IMR-90 (cell line): ENCODE measurements around the gene CALML3. TPM values are rescaled to one million over a fixed set of nuclear protein-coding genes. Genes with fewer than 3 reads are reported as not detected.

Source experiments
- ATAC-seq: fragments of 200-7000 bp; cut with Tn5 transposase; 2 replicates; pipeline ENCODE4 v1.9.1; 2020; ENCODE audit warnings: low read depth, mild to moderate bottlenecking, moderate library complexity
- BruUV-seq: library from RNA; stranded (reverse); fragments of 400-500 nt; replicated peaks from 2 replicates; lab custom pipeline; 2021; lab: Mats Ljungman, UMichigan
- CTCF ChIA-PET: fragments of 300-600 bp; formaldehyde crosslinking; extraction: SDS; loops from one replicate; lab custom pipeline; 2021; ENCODE audit warnings: antibody characterized with exemption; lab: Yijun Ruan, JAX
- POLR2A ChIA-PET: fragments of 300-600 bp; sonication (Branson Sonifier 250); formaldehyde crosslinking; loops from one replicate; lab custom pipeline; 2022; ENCODE audit warnings: antibody characterized with exemption; ENCODE audit not compliant: unreplicated experiment; lab: Charles Lee
- DNase-seq: peaks from one replicate; pipeline ENCODE4 v3.0.0; 2013
- H2AFZ ChIP-seq: replicated peaks from 2 replicates; pipeline ENCODE3; 2013; ENCODE audit warnings: low read length, mild to moderate bottlenecking; ENCODE audit not compliant: poor library complexity
- H2AK5ac ChIP-seq: 2 replicates; pipeline ENCODE4 v1.6.1; 2013; ENCODE audit warnings: low read depth, low read length, inconsistent platforms
- H2AK9ac ChIP-seq: replicated peaks from 2 replicates; pipeline ENCODE3; 2013; ENCODE audit warnings: mild to moderate bottlenecking, low read depth, low read length, moderate library complexity; ENCODE audit not compliant: poor library complexity
- H2BK120ac ChIP-seq: 2 replicates; pipeline ENCODE4 v1.6.1; 2013; ENCODE audit warnings: low read depth, low read length, inconsistent platforms
- H2BK15ac ChIP-seq: 3 replicates; pipeline ENCODE4 v1.6.1; 2013; ENCODE audit warnings: low read depth, low read length, inconsistent platforms
- H2BK20ac ChIP-seq: 2 replicates; pipeline ENCODE4 v1.6.1; 2013; ENCODE audit warnings: low read depth, mild to moderate bottlenecking, inconsistent platforms, low read length, moderate library complexity
- H2BK5ac ChIP-seq: 2 replicates; pipeline ENCODE4 v1.6.1; 2013; ENCODE audit warnings: mild to moderate bottlenecking, low read depth, low read length, inconsistent platforms; ENCODE audit not compliant: poor library complexity, severe bottlenecking
- H3K14ac ChIP-seq: replicated peaks from 2 replicates; pipeline ENCODE4 v1.6.1; 2013; ENCODE audit warnings: low read depth, low read length, inconsistent platforms
- H3K18ac ChIP-seq: 2 replicates; pipeline ENCODE4 v1.6.1; 2013; ENCODE audit warnings: low read depth, low read length, control low read depth
- H3K23ac ChIP-seq: 2 replicates; pipeline ENCODE4 v1.6.1; 2013; ENCODE audit warnings: low read depth, low read length, inconsistent platforms
- H3K27ac ChIP-seq: 2 replicates; pipeline ENCODE4 v1.5.1; 2013; ENCODE audit warnings: mild to moderate bottlenecking, control low read depth, low read length; ENCODE audit not compliant: insufficient read depth
- H3K27me3 ChIP-seq: 2 replicates; pipeline ENCODE4 v1.6.1; 2013; ENCODE audit warnings: low read length; ENCODE audit not compliant: control insufficient read depth, insufficient read depth
- H3K36me3 ChIP-seq: 2 replicates; pipeline ENCODE4 v1.6.1; 2013; ENCODE audit warnings: low read length, mixed read lengths; ENCODE audit not compliant: control insufficient read depth, insufficient read depth
- H3K4ac ChIP-seq: 2 replicates; pipeline ENCODE4 v1.6.1; 2013; ENCODE audit warnings: low read depth, low read length, inconsistent platforms
- H3K4me1 ChIP-seq: 2 replicates; pipeline ENCODE4 v1.6.1; 2013; ENCODE audit warnings: low read length, mixed read lengths; ENCODE audit not compliant: control insufficient read depth, insufficient read depth
- H3K4me2 ChIP-seq: 2 replicates; pipeline ENCODE4 v1.6.1; 2013; ENCODE audit warnings: low read depth, mild to moderate bottlenecking, control low read depth, low read length, moderate library complexity
- H3K4me3 ChIP-seq: 2 replicates; pipeline ENCODE4 v1.5.1; 2013; ENCODE audit warnings: low read depth, mild to moderate bottlenecking, control low read depth, low read length, moderate library complexity; ENCODE audit not compliant: insufficient read depth
- H3K56ac ChIP-seq: 2 replicates; pipeline ENCODE4 v1.6.1; 2013; ENCODE audit warnings: low read length, inconsistent platforms; ENCODE audit not compliant: insufficient read depth; ENCODE audit errors: extremely low read depth
- H3K79me1 ChIP-seq, 2 experiments: 2 replicates each; pipeline ENCODE4 v1.6.1; 2013; ENCODE audit warnings: low read length in 2 of 2, inconsistent platforms in 1 of 2, low read depth in 1 of 2
- H3K9ac ChIP-seq: 2 replicates; pipeline ENCODE4 v1.6.1; 2013; ENCODE audit warnings: low read depth, low read length, control low read depth
- H3K9me1 ChIP-seq: 2 replicates; pipeline ENCODE4 v1.6.1; 2013; ENCODE audit warnings: low read length, inconsistent platforms; ENCODE audit not compliant: insufficient read depth
- H3K9me3 ChIP-seq: 2 replicates; pipeline ENCODE4 v1.6.1; 2013; ENCODE audit warnings: low read length; ENCODE audit not compliant: control insufficient read depth, insufficient read depth
- H4K20me1 ChIP-seq: 2 replicates; pipeline ENCODE4 v1.6.1; 2013; ENCODE audit warnings: low read length, inconsistent platforms; ENCODE audit not compliant: insufficient read depth
- H4K5ac ChIP-seq: 2 replicates; pipeline ENCODE4 v1.6.1; 2013; ENCODE audit warnings: mild to moderate bottlenecking, low read depth, low read length, control low read depth
- H4K8ac ChIP-seq, 2 experiments: 2 replicates each; pipeline ENCODE4 v1.6.1; 2013; ENCODE audit warnings: low read depth in 2 of 2, low read length in 2 of 2, control low read depth in 1 of 2, inconsistent platforms in 1 of 2
- H4K91ac ChIP-seq: 2 replicates; pipeline ENCODE4 v1.6.1; 2013; ENCODE audit warnings: low read depth, low read length, inconsistent platforms; ENCODE audit not compliant: insufficient read depth
- BHLHE40 ChIP-seq: fragments of 150-350 bp; IDR thresholded peaks from 2 replicates; pipeline ENCODE4 v1.6.1; 2016; ENCODE audit warnings: mild to moderate bottlenecking, low read depth, low read length
- CHD1 ChIP-seq: IDR thresholded peaks from 2 replicates; pipeline ENCODE4 v1.6.1; 2012; ENCODE audit warnings: low read depth, low read length, improper control_type of control experiment
- FOS ChIP-seq: fragments of 150-350 bp; IDR thresholded peaks from 2 replicates; pipeline ENCODE4 v1.6.1; 2016; ENCODE audit warnings: low read depth, low read length
- MAFK ChIP-seq: IDR thresholded peaks from 2 replicates; pipeline ENCODE4 v1.6.1; 2012; ENCODE audit warnings: low read depth, low read length, improper control_type of control experiment
- MAZ ChIP-seq: IDR thresholded peaks from 2 replicates; pipeline ENCODE4 v1.6.1; 2012; ENCODE audit warnings: low read depth, mild to moderate bottlenecking, low read length, improper control_type of control experiment, moderate library complexity, borderline replicate concordance
- MXI1 ChIP-seq: IDR thresholded peaks from 2 replicates; pipeline ENCODE4 v1.6.1; 2012; ENCODE audit warnings: low read depth, mild to moderate bottlenecking, low read length, moderate library complexity, borderline replicate concordance
- POLR2A ChIP-seq: IDR thresholded peaks from 2 replicates; pipeline ENCODE4 v1.6.1; 2012; ENCODE audit warnings: mild to moderate bottlenecking, low read depth, low read length
- RFX5 ChIP-seq: IDR thresholded peaks from 2 replicates; pipeline ENCODE4 v1.8.0; 2012; ENCODE audit warnings: low read depth, mild to moderate bottlenecking, low read length, moderate library complexity
- USF2 ChIP-seq: fragments of 150-350 bp; IDR thresholded peaks from 2 replicates; pipeline ENCODE4 v1.6.1; 2017; ENCODE audit warnings: mild to moderate bottlenecking, antibody characterized with exemption, low read length, low read depth
- WGBS, 2 experiments: methylation state at CpG; one replicate each; pipeline versions ENCODE4 v1.1.5 to v1.1.7; 2013; ENCODE audit warnings: missing lambda C conversion rate in 2 of 2; ENCODE audit not compliant: insufficient read length in 1 of 2; ENCODE audit errors: extremely low coverage in 2 of 2; 5-methylcytosine and 5-hydroxymethylcytosine counted together
- dilution Hi-C: fragments of 300-500 bp; cut with HindIII; formaldehyde crosslinking; loops from one replicate; pipeline ENCODE4 v1.14.3; 2018; ENCODE audit warnings: low sequenced_read_pairs; ENCODE audit not compliant: unreplicated experiment
- in situ Hi-C: fragments of 300-500 bp; cut with MboI; formaldehyde crosslinking; loops from 3 replicates; pipeline ENCODE4 v1.14.3; 2019; ENCODE audit warnings: low sequenced_read_pairs, inconsistent platforms, mixed read lengths
- intact Hi-C: fragments of 100-400 bp; cut with micrococcal nuclease; formaldehyde crosslinking; loops from 2 replicates; pipeline ENCODE4 v1.10.0; 2022
- polyA plus RNA-seq, 3 experiments: library from polyadenylated mRNA; depleted of rRNA; stranded (reverse); fragments of >200 nt; gene quantifications; 2 replicates each; pipeline ENCODE4 v1.2.3, GENCODE V29; 2012; ENCODE audit warnings: low replicate concordance in 1 of 3
- total RNA-seq: library from RNA; depleted of rRNA; stranded (reverse); fragments of >200 nt; gene quantifications from 2 replicates; pipeline ENCODE4 v1.2.3, GENCODE V29; 2012

CALML3 gene
- total and polyA plus RNA-seq, 2 of the 4 experiments (the other 2 are of a cell fraction) = not detected

GRCh38 chr10:5549462-5550249 lies 24.9 kb downstream of the CALML3 start:
- intact Hi-C loops (loop anchor here (5.0 kb wide), 1 partner anchor 73 kb away; no protein-coding TSS in a partner anchor), dilution Hi-C loops (no loop called here), in situ Hi-C loops (no loop called here)
- Histone ChIP-seq H3K79me1 (peaks cover 0 to 20% of the 10 kb centered on the region in 2 experiments; a peak in 2 of 4 replicates), H2AK5ac (peak overlapping the region; percentile 85), H2AK9ac (peak overlapping the region; percentile 89), H2AFZ (peak overlapping the region; percentile 81), H3K9me3 (no peaks in the 10 kb centered on the region; the same call in 1 of the 2 replicates), H4K8ac (peak overlapping the region; percentile 40 to 98), H3K23ac (peak overlapping the region; percentile 81; the same call in 1 of the 2 replicates), H3K9me1 (peaks cover 34% of the 10 kb centered on the region), H3K14ac (peak overlapping the region; percentile 94), H3K9ac (peak overlapping the region; percentile 12; the same call in 1 of the 2 replicates), H4K5ac (peak overlapping the region; percentile 72), H3K4me3 (no peak overlapping the region), H3K18ac (peak overlapping the region; percentile 76), H3K27me3 (no peaks in the 10 kb centered on the region), H3K4me1 (peaks cover 52% of the 10 kb centered on the region), H2BK120ac (peak overlapping the region; percentile 98), H2BK15ac (peak overlapping the region; percentile 83; the same call in 2 of the 3 replicates), H3K36me3 (no peaks in the 10 kb centered on the region), H3K4me2 (0 out of 2 replicates have a peak overlapping the region, but pooled peaks have one; percentile 1), H3K27ac (peak overlapping the region; percentile 82), H4K20me1 (no peaks in the 10 kb centered on the region), H3K56ac (peak overlapping the region; percentile 47), H2BK5ac (peak overlapping the region; percentile 94), H4K91ac (peak overlapping the region; percentile 96), H2BK20ac (peak overlapping the region; percentile 93), H3K4ac (peak overlapping the region; percentile 98)
- TF ChIP-seq MAFK = no peak
- TF ChIP-seq MAZ = no peak
- TF ChIP-seq MXI1 = no peak
- no peak for TF ChIP-seq USF2
- no peak for TF ChIP-seq RFX5
- no peak for TF ChIP-seq CHD1
- TF ChIP-seq BHLHE40 = no peak
- TF ChIP-seq FOS = no peak
- no peak for TF ChIP-seq POLR2A
- DNase-seq (no peak), ATAC-seq (no peak)
- 96% methylated on average over 4 of the region's 16 CpGs; no CpG with 5 or more reads in 1 of the 2 experiments for WGBS, 2 experiments
- ChIA-PET CTCF (interaction anchor here (0.6 to 1.2 kb wide), 3 partner anchors 16 to 73 kb away, joined by 3 to 5 read pairs (median 4); no protein-coding TSS in a partner anchor), POLR2A (no interaction called here)
- BruUV-seq = no TSS peak
